ENCODE results near the gene IFT122. TPM values are rescaled to one million over a fixed set of nuclear protein-coding genes. Genes with fewer than 3 reads are reported as not detected.
A peak's percentile ranks its signal among the peaks of the same experiment; 100 is the strongest.

The IFT122 gene
- total and polyA plus RNA-seq, 2 of the 4 experiments (the other 2 are of a cell fraction), result 16.8 to 28.0 TPM

DNA sequence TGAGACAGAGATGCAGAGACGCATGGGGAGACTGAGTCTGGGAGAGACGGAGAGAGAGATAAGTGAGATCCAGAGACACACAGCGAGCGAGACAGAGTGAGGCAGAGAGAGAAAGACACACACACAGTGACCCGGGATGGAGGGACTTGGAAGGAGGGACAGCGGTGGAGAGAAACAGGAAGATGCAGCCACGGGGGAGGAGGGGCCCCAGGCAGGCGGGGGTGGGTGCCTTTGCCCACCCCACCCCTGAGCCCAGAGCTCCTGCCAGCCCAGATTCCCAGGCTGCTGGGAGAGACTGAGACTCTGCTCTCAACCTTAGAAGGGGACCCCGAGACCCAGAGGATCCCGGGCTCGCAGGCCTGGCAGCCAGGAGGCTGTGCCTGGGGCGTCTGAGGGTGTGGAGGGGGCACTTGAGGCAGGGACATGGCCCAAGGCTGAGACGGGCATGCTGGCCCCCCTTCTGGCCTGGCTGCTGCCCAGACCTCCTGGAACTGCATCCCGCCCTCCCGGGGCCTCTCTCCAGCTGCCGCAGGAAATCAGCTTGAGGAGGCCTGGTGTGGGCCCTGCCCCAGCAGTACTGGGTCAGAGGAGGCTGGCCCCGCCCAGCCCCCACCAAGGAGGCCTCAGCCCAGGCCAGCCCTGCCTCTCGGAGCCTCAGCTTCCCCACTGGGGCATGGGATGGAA lies 121.0 kb downstream of the IFT122 start:
- intact Hi-C loops (cut with micrococcal nuclease) (loop anchor here (1.0 to 5.0 kb wide), 3 partner anchors 36 to 119 kb away; partner anchors contain the start of gene IFT122), dilution Hi-C loops (cut with HindIII; ENCODE audit: low sequenced_read_pairs, unreplicated experiment) (no loop called here), in situ Hi-C loops (cut with MboI; ENCODE audit: low sequenced_read_pairs) (no loop called here)
- DNase-seq (peak; percentile 76), ATAC-seq (ENCODE audit: low read depth) (peak; percentile 80)
- H3K27ac ChIP-seq (ENCODE audit: insufficient read depth, low read length), result peak overlapping the region; percentile 98
- H3K4ac ChIP-seq (ENCODE audit: low read depth, low read length), result peak overlapping the region; percentile 100
- peak overlapping the region; percentile 95; the same call in 2 of the 3 replicates for H2BK15ac ChIP-seq (ENCODE audit: low read depth, low read length)
- H3K9ac ChIP-seq (ENCODE audit: low read depth, low read length), result peak overlapping the region; percentile 94
- CTCF ChIA-PET, result interaction anchor here (0.6 to 1.8 kb wide), 2 partner anchors 71 to 222 kb away, joined by 3 to 4 read pairs; no protein-coding TSS in a partner anchor
- peak overlapping the region; percentile 99 for H3K18ac ChIP-seq (ENCODE audit: low read depth, low read length)
- H3K56ac ChIP-seq (ENCODE audit: extremely low read depth, insufficient read depth, low read length), result peak overlapping the region; percentile 94
- H2AK5ac ChIP-seq (ENCODE audit: low read depth, low read length), result peak overlapping the region; percentile 95
- peak overlapping the region; percentile 79 to 99 for H4K8ac ChIP-seq (ENCODE audit: low read depth in 2 of 2, low read length in 2 of 2)
- H3K4me2 ChIP-seq (ENCODE audit: low read depth, low read length), result peak overlapping the region; percentile 93
- peak overlapping the region; percentile 100 for H4K5ac ChIP-seq (ENCODE audit: low read depth, low read length)
- peak overlapping the region; percentile 96 for H2AK9ac ChIP-seq (replicated peaks; ENCODE audit: low read depth, low read length, poor library complexity)
- TF ChIP-seq, protein P1, sequence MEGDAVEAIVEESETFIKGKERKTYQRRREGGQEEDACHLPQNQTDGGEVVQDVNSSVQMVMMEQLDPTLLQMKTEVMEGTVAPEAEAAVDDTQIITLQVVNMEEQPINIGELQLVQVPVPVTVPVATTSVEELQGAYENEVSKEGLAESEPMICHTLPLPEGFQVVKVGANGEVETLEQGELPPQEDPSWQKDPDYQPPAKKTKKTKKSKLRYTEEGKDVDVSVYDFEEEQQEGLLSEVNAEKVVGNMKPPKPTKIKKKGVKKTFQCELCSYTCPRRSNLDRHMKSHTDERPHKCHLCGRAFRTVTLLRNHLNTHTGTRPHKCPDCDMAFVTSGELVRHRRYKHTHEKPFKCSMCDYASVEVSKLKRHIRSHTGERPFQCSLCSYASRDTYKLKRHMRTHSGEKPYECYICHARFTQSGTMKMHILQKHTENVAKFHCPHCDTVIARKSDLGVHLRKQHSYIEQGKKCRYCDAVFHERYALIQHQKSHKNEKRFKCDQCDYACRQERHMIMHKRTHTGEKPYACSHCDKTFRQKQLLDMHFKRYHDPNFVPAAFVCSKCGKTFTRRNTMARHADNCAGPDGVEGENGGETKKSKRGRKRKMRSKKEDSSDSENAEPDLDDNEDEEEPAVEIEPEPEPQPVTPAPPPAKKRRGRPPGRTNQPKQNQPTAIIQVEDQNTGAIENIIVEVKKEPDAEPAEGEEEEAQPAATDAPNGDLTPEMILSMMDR (conservative IDR thresholded peaks at IDR 0.05; ENCODE audit: low read depth, low read length), result no peak
- TF ChIP-seq MAZ (IDR thresholded peaks at IDR 0.05; ENCODE audit: borderline replicate concordance, low read depth, low read length) (peak; percentile 80; the same call in 1 of the 2 replicates), RAD21 (IDR thresholded peaks at IDR 0.05; ENCODE audit: low read length) (0 out of 2 replicates have a peak, but pooled peaks have one; percentile 9), BHLHE40 (IDR thresholded peaks at IDR 0.05; ENCODE audit: low read depth, low read length) (no peak)
- TF ChIP-seq, protein P2, sequence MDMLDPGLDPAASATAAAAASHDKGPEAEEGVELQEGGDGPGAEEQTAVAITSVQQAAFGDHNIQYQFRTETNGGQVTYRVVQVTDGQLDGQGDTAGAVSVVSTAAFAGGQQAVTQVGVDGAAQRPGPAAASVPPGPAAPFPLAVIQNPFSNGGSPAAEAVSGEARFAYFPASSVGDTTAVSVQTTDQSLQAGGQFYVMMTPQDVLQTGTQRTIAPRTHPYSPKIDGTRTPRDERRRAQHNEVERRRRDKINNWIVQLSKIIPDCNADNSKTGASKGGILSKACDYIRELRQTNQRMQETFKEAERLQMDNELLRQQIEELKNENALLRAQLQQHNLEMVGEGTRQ (IDR thresholded peaks at IDR 0.05; ENCODE audit: low read depth, low read length), result no peak
- peaks cover 37% of the 10 kb centered on the region for H3K4me1 ChIP-seq (ENCODE audit: control insufficient read depth, insufficient read depth, low read length)
- POLR2A ChIA-PET (ENCODE audit: unreplicated experiment), result no interaction called here
- no TSS peak for BruUV-seq (replicated peaks)
- H3K79me1 ChIP-seq (ENCODE audit: low read depth in 1 of 2, low read length in 2 of 2), result peaks cover 13 to 41% of the 10 kb centered on the region in 2 experiments; a peak in 3 of 4 replicates
- H3K4me3 ChIP-seq (ENCODE audit: insufficient read depth, low read depth, low read length), result peak overlapping the region; percentile 24; the same call in 1 of the 2 replicates
- H3K9me1 ChIP-seq (ENCODE audit: insufficient read depth, low read length), result peaks cover 25% of the 10 kb centered on the region
- peak overlapping the region; percentile 88 for H2BK120ac ChIP-seq (ENCODE audit: low read depth, low read length)
- H3K9me3 ChIP-seq (ENCODE audit: control insufficient read depth, insufficient read depth, low read length), result no peaks in the 10 kb centered on the region
- H2BK20ac ChIP-seq (ENCODE audit: low read depth, low read length), result peak overlapping the region; percentile 95
- no peaks in the 10 kb centered on the region for H4K20me1 ChIP-seq (ENCODE audit: insufficient read depth, low read length)
- 5% methylated on average over 8 of the region's 18 CpGs; no CpG with 5 or more reads in 1 of the 2 experiments for WGBS, 2 experiments (ENCODE audit: extremely low coverage in 2 of 2, insufficient read length in 1 of 2)
- no peaks in the 10 kb centered on the region for H3K27me3 ChIP-seq (ENCODE audit: control insufficient read depth, insufficient read depth, low read length)
- H3K14ac ChIP-seq (replicated peaks; ENCODE audit: low read depth, low read length), result peak overlapping the region; percentile 96
- H4K91ac ChIP-seq (ENCODE audit: insufficient read depth, low read depth, low read length), result peak overlapping the region; percentile 97
- peak overlapping the region; percentile 91 for H2AFZ ChIP-seq (replicated peaks; ENCODE audit: low read length, poor library complexity)
- H3K36me3 ChIP-seq (ENCODE audit: control insufficient read depth, insufficient read depth, low read length), result peaks cover 51% of the 10 kb centered on the region
- peak overlapping the region; percentile 96 for H2BK5ac ChIP-seq (ENCODE audit: low read depth, low read length, poor library complexity, severe bottlenecking)
- peak overlapping the region; percentile 95 for H3K23ac ChIP-seq (ENCODE audit: low read depth, low read length)

All from IMR-90 (cell line).